Measurements from ENCODE around the gene WDR83. TPM values are rescaled to one million over a fixed set of nuclear protein-coding genes. Genes with fewer than 3 reads are reported as not detected.
"Not testable (repeated sequence)": the region's sequence is repeated elsewhere in the genome, so short reads cannot be mapped to it uniquely, and the experiment has no call there.

The WDR83 gene
- total and polyA plus RNA-seq, 10 of the 15 experiments (the other 5 are each of a cell fraction or from before 2014, with no cell fraction given): 0.58 to 17.7 (median 10.8) TPM

- peak; percentile 50 for TF ChIP-seq RAD21 (IDR thresholded peaks at IDR 0.05; ENCODE audit: insufficient read depth, low read depth, low read length)
- peak; percentile 42; the same call in 1 of the 2 replicates for TF ChIP-seq SMARCA5 (IDR thresholded peaks at IDR 0.05)
- TF ChIP-seq LARP7 (IDR thresholded peaks at IDR 0.05): 0 out of 2 replicates have a peak, but pooled peaks have one; percentile 43
- TF ChIP-seq POLR2AphosphoS5 (IDR thresholded peaks at IDR 0.05; ENCODE audit: low read length): peak; percentile 55; the same call in 1 of the 2 replicates
- peak; percentile 85 to 94 (median 93) for TF ChIP-seq CTCF (IDR thresholded peaks at IDR 0.05 in 2 of 3, conservative IDR thresholded peaks at IDR 0.05 in 1 of 3; ENCODE audit: control insufficient read depth in 2 of 3, extremely low read depth in 1 of 3, insufficient read depth in 1 of 3, low read depth in 3 of 3, low read length in 3 of 3)
- TF ChIP-seq YY1 (IDR thresholded peaks at IDR 0.05; ENCODE audit: low read depth, low read length): peak; percentile 63; the same call in 1 of the 2 replicates
- TF ChIP-seq HDGF (IDR thresholded peaks at IDR 0.05): peak; percentile 55; the same call in 1 of the 2 replicates
Observed at GRCh38 chr19:12676384-12676792, 9.8 kb downstream of the WDR83 start (continued).

DNA sequence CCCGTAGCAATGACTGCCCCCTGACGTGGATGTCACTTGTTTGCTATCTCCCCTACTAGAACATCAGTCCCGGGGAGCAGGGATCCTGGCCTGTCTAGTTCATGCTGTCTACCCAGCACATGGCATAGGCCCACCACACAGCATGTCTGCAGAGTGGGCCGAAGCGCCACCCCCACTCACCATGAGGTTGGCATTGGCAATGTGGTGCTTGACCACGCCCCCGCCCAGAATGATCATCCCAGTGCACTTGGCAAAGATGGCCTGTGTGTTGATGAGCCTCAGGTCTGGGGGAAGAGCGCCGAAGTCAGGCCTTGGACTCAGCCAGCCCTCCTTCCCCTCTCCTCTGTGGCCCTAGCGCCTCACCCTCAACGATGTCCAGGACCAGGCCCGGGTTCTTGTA is 10.3 kb downstream of the WDR83 start:
- POLR2A ChIA-PET: interaction anchor here (0.6 kb wide), 1 partner anchor 141 kb away, joined by 5 read pairs; no protein-coding TSS in a partner anchor
- RAD21 ChIA-PET (ENCODE audit: unreplicated experiment): no interaction called here
- TF ChIP-seq PAX8 (IDR thresholded peaks at IDR 0.05): no peak
- TF ChIP-seq POLR2A (IDR thresholded peaks at IDR 0.05; ENCODE audit: low read depth, low read length): peak; percentile 49; the same call in 1 of the 2 replicates
- WGBS (ENCODE audit: insufficient coverage, insufficient replicate concordance, low lambda C conversion rate, missing lambda C conversion rate): 96% methylated on average over 11 of the region's 12 CpGs
- in situ Hi-C loops (cut with MboI): no loop called here
- no peak overlapping the region for H3K9ac ChIP-seq (ENCODE audit: control insufficient read depth, insufficient read depth, low read length)
- no peak overlapping the region for H3K27ac ChIP-seq (ENCODE audit: control insufficient read depth, insufficient read depth)
- no peaks in the 10 kb centered on the region; the same call in 1 of the 2 replicates for H4K20me1 ChIP-seq (ENCODE audit: control insufficient read depth, insufficient read depth)
- H3K9me3 ChIP-seq (replicated peaks; ENCODE audit: control insufficient read depth, insufficient read depth, low read length): no peaks in the 10 kb centered on the region
- H3K4me3 ChIP-seq: no peak overlapping the region
- no peak overlapping the region for H3K4me2 ChIP-seq (ENCODE audit: control insufficient read depth, insufficient read depth)
- H2AFZ ChIP-seq (ENCODE audit: control insufficient read depth, low read depth, low read length): no peak overlapping the region
- peaks cover 31 to 35% of the 10 kb centered on the region in 2 experiments for H3K36me3 ChIP-seq (ENCODE audit: control insufficient read depth in 2 of 2, insufficient read depth in 2 of 2, low read length in 1 of 2)
- SMC1A ChIA-PET (ENCODE audit: uncharacterized antibody, unreplicated experiment): interaction anchor here (0.9 to 1.5 kb wide), 2 partner anchors 12 to 16 kb away, joined by 3 read pairs; no protein-coding TSS in a partner anchor
- no TSS peak for BruUV-seq (replicated peaks)
- H3K4me1 ChIP-seq (ENCODE audit: control insufficient read depth, insufficient read depth, low read length): peaks cover 4% of the 10 kb centered on the region; the same call in 1 of the 2 replicates
- intact Hi-C loops (cut with micrococcal nuclease; ENCODE audit: unreplicated experiment): loop anchor here (1.0 kb wide), 2 partner anchors 113 to 119 kb away; no protein-coding TSS in a partner anchor
- CTCF ChIA-PET: interaction anchor here (0.6 to 2.8 kb wide), 16 partner anchors 9 to 171 kb away, joined by 3 to 13 read pairs (median 5); partner anchors contain the start of genes MAN2B1, TNPO2, TRIR and WDR83
- no peaks in the 10 kb centered on the region for H3K27me3 ChIP-seq (replicated peaks in 1 of 2; ENCODE audit: control insufficient read depth in 2 of 2, insufficient read depth in 2 of 2, low read length in 1 of 2)
- DNase-seq (ENCODE audit: low read depth, low spot score) (no peak), ATAC-seq (no peak), FAIRE-seq (no peak)
- H3K79me2 ChIP-seq (ENCODE audit: control insufficient read depth, insufficient read depth, low read length): peaks cover 9% of the 10 kb centered on the region

DNA sequence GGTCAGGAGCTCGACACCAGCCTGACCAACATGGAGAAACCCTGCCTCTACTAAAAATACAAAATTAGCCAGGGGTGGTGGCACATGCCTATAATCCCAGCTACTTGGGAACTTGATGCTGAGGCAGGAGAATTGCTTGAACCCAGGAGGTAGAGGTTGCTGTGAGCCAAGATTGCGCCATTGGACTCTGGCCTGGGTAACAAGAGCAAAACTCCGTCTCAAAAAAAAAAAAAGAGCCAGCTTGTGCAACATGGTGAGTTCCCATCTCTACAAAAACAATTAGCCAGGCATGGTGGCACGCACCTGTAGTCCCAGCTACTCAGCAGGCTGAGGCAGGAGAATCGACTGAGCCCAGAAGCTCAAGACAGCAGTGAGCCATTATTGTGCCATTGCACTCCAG is 11.4 kb downstream of the WDR83 start:
- ATAC-seq; in situ Hi-C loops (cut with MboI); DNase-seq (ENCODE audit: low read depth, low spot score); intact Hi-C loops (cut with micrococcal nuclease; ENCODE audit: unreplicated experiment); H3K27ac ChIP-seq (ENCODE audit: control insufficient read depth, insufficient read depth); H3K79me2 ChIP-seq (ENCODE audit: control insufficient read depth, insufficient read depth, low read length); H3K4me1 ChIP-seq (ENCODE audit: control insufficient read depth, insufficient read depth, low read length); H3K4me2 ChIP-seq (ENCODE audit: control insufficient read depth, insufficient read depth); BruUV-seq (replicated peaks); H3K4me3 ChIP-seq; H4K20me1 ChIP-seq (ENCODE audit: control insufficient read depth, insufficient read depth); H3K9me3 ChIP-seq (replicated peaks; ENCODE audit: control insufficient read depth, insufficient read depth, low read length); H2AFZ ChIP-seq (ENCODE audit: control insufficient read depth, low read depth, low read length); H3K9ac ChIP-seq (ENCODE audit: control insufficient read depth, insufficient read depth, low read length); H3K27me3 ChIP-seq (replicated peaks in 1 of 2; ENCODE audit: control insufficient read depth in 2 of 2, insufficient read depth in 2 of 2, low read length in 1 of 2); FAIRE-seq; RAD21 ChIA-PET (ENCODE audit: unreplicated experiment): not testable (repeated sequence)
- H3K36me3 ChIP-seq (ENCODE audit: control insufficient read depth in 2 of 2, insufficient read depth in 2 of 2, low read length in 1 of 2): peaks cover 29 to 31% of the 10 kb centered on the region in 2 experiments
- ChIA-PET POLR2A (interaction anchor here (0.6 to 1.4 kb wide), 2 partner anchors 9 to 18 kb away, joined by 3 to 4 read pairs; partner anchors contain the start of gene FBXW9), SMC1A (ENCODE audit: uncharacterized antibody, unreplicated experiment) (interaction anchor here (0.6 to 1.5 kb wide), 2 partner anchors 17 to 45 kb away, joined by 3 read pairs; no protein-coding TSS in a partner anchor), CTCF (interaction anchor here (0.8 to 2.8 kb wide), 15 partner anchors 12 to 186 kb away, joined by 3 to 13 read pairs (median 5); partner anchors contain the start of genes MAN2B1, TRIR, WDR83 and ZNF490)
- WGBS (ENCODE audit: insufficient coverage, insufficient replicate concordance, low lambda C conversion rate, missing lambda C conversion rate): 99% methylated on average over 5 of the region's 5 CpGs
